H9 (cell line): ENCODE results near the gene ZBTB38. TPM values are rescaled to one million over a fixed set of nuclear protein-coding genes. Genes with fewer than 3 reads are reported as not detected.

Source experiments
- DNase-seq: peaks from one replicate; pipeline ENCODE4 v3.0.0-alpha.2; 2017
- H2AFZ ChIP-seq: one replicate; pipeline ENCODE4 v1.6.1; 2013; ENCODE audit warnings: mild to moderate bottlenecking, low read length, control low read depth, moderate library complexity
- H2AK5ac ChIP-seq: 2 replicates; pipeline ENCODE4 v1.6.1; 2013; ENCODE audit warnings: low read length, control low read depth, mixed read lengths; ENCODE audit not compliant: insufficient read length
- H2BK120ac ChIP-seq: one replicate; pipeline ENCODE4 v1.6.1; 2013; ENCODE audit warnings: low read depth, mild to moderate bottlenecking, low read length, control low read depth, inconsistent platforms; ENCODE audit not compliant: poor library complexity, severe bottlenecking
- H2BK12ac ChIP-seq: 2 replicates; pipeline ENCODE4 v1.6.1; 2013; ENCODE audit warnings: low read length, control low read depth, mixed read lengths, low read depth; ENCODE audit not compliant: insufficient read length
- H2BK15ac ChIP-seq: 2 replicates; pipeline ENCODE4 v1.6.1; 2013; ENCODE audit warnings: low read depth, low read length, control low read depth
- H2BK20ac ChIP-seq: one replicate; pipeline ENCODE4 v1.6.1; 2013; ENCODE audit warnings: low read depth, mild to moderate bottlenecking, low read length, control low read depth, inconsistent platforms; ENCODE audit not compliant: poor library complexity, severe bottlenecking
- H2BK5ac ChIP-seq: 2 replicates; pipeline ENCODE4 v1.6.1; 2013; ENCODE audit warnings: low read length, control low read depth, mixed read lengths; ENCODE audit not compliant: insufficient read length
- H3K14ac ChIP-seq: 2 replicates; pipeline ENCODE4 v1.6.1; 2013; ENCODE audit warnings: low read length, control low read depth; ENCODE audit not compliant: insufficient read depth
- H3K18ac ChIP-seq: 2 replicates; pipeline ENCODE4 v1.6.1; 2013; ENCODE audit warnings: low read depth, mild to moderate bottlenecking, mixed read lengths, low read length, control low read depth; ENCODE audit not compliant: insufficient read length
- H3K23ac ChIP-seq: 2 replicates; pipeline ENCODE4 v1.6.1; 2013; ENCODE audit warnings: low read length, control low read depth, mixed read lengths, low read depth; ENCODE audit not compliant: insufficient read length
- H3K23me2 ChIP-seq: 2 replicates; pipeline ENCODE4 v1.6.1; 2013; ENCODE audit warnings: low read depth, mild to moderate bottlenecking, mixed read lengths, low read length, control low read depth; ENCODE audit not compliant: insufficient read length, poor library complexity, severe bottlenecking
- H3K27ac ChIP-seq: 2 replicates; pipeline ENCODE4 v1.5.1; 2013; ENCODE audit warnings: low read length, control low read depth, mixed read lengths, low read depth; ENCODE audit not compliant: insufficient read length
- H3K27me3 ChIP-seq: 2 replicates; pipeline ENCODE4 v1.6.1; 2013; ENCODE audit warnings: low read length, control low read depth, inconsistent platforms; ENCODE audit not compliant: insufficient read depth
- H3K4ac ChIP-seq: 2 replicates; pipeline ENCODE4 v1.6.1; 2013; ENCODE audit warnings: low read depth, mild to moderate bottlenecking, control low read depth, inconsistent platforms, low read length, moderate library complexity
- H3K4me1 ChIP-seq: 2 replicates; pipeline ENCODE4 v1.6.1; 2013; ENCODE audit warnings: low read length, control low read depth, inconsistent platforms; ENCODE audit not compliant: insufficient read depth
- H3K4me2 ChIP-seq: 2 replicates; pipeline ENCODE4 v1.6.1; 2013; ENCODE audit warnings: low read length, control low read depth, mixed read lengths; ENCODE audit not compliant: insufficient read length, insufficient read depth
- H3K56ac ChIP-seq: 2 replicates; pipeline ENCODE4 v1.6.1; 2013; ENCODE audit warnings: low read depth, mild to moderate bottlenecking, mixed read lengths, low read length, control low read depth; ENCODE audit not compliant: insufficient read length
- H3K79me1 ChIP-seq: 2 replicates; pipeline ENCODE4 v1.6.1; 2013; ENCODE audit warnings: low read depth, mild to moderate bottlenecking, moderate library complexity, low read length, control low read depth, inconsistent platforms; ENCODE audit not compliant: insufficient read depth, poor library complexity, severe bottlenecking
- H3K79me2 ChIP-seq: 2 replicates; pipeline ENCODE4 v1.6.1; 2013; ENCODE audit warnings: low read length, control low read depth, inconsistent platforms; ENCODE audit not compliant: insufficient read depth
- H3K9ac ChIP-seq: 2 replicates; pipeline ENCODE4 v1.6.1; 2013; ENCODE audit warnings: low read length, control low read depth, mixed read lengths; ENCODE audit not compliant: insufficient read length; ENCODE audit errors: extremely low read depth
- H3K9me3 ChIP-seq: one replicate; pipeline ENCODE4 v1.6.1; 2013; ENCODE audit warnings: low read depth, low read length, inconsistent platforms; ENCODE audit not compliant: control insufficient read depth
- H3T11ph ChIP-seq: one replicate; pipeline ENCODE4 v1.6.1; 2013; ENCODE audit warnings: mild to moderate bottlenecking, low read length, control low read depth, inconsistent platforms
- H4K20me1 ChIP-seq: one replicate; pipeline ENCODE4 v1.6.1; 2013; ENCODE audit not compliant: control insufficient read depth, insufficient read length, insufficient read depth
- H4K5ac ChIP-seq: 2 replicates; pipeline ENCODE4 v1.6.1; 2013; ENCODE audit warnings: low read depth, mild to moderate bottlenecking, mixed read lengths, low read length, control low read depth; ENCODE audit not compliant: insufficient read length
- H4K8ac ChIP-seq: replicated peaks from 2 replicates; pipeline ENCODE4 v1.6.1; 2013; ENCODE audit warnings: low read length, control low read depth, mixed read lengths, low read depth; ENCODE audit not compliant: insufficient read length
- H4K91ac ChIP-seq: 2 replicates; pipeline ENCODE4 v1.6.1; 2013; ENCODE audit warnings: low read depth, mild to moderate bottlenecking, moderate library complexity, mixed read lengths, low read length, control low read depth; ENCODE audit not compliant: insufficient read length
- H3K27ac Mint-ChIP-seq, 3 experiments: 2 replicates in 2 of 3; 3 replicates in 1 of 3; pipeline ENCODE4 v1.8.0; 2020 to 2021; ENCODE audit warnings: mixed read lengths in 3 of 3, mild to moderate bottlenecking in 1 of 3, moderate library complexity in 1 of 3
- H3K27me3 Mint-ChIP-seq: 2 replicates; pipeline ENCODE4 v1.8.0; 2021; ENCODE audit warnings: low read depth, mild to moderate bottlenecking, moderate library complexity, mixed read lengths
- H3K36me3 Mint-ChIP-seq, 3 experiments: 2 replicates in 2 of 3; 3 replicates in 1 of 3; pipeline ENCODE4 v1.8.0; 2020 to 2021; ENCODE audit warnings: low read depth in 3 of 3, mixed read lengths in 3 of 3; ENCODE audit not compliant: insufficient read depth in 1 of 3
- H3K4me1 Mint-ChIP-seq, 2 experiments: 2 replicates each; pipeline ENCODE4 v1.8.0; 2020; ENCODE audit warnings: mixed read lengths in 2 of 2
- H3K4me3 Mint-ChIP-seq, 2 experiments: 2 replicates in 1 of 2; 3 replicates in 1 of 2; pipeline ENCODE4 v1.8.0; 2020 to 2021; ENCODE audit warnings: mild to moderate bottlenecking in 2 of 2, mixed read lengths in 2 of 2, moderate library complexity in 1 of 2
- H3K9me3 Mint-ChIP-seq, 2 experiments: 2 replicates in 1 of 2; 3 replicates in 1 of 2; pipeline ENCODE4 v1.8.0; 2020; ENCODE audit warnings: mild to moderate bottlenecking in 2 of 2, mixed read lengths in 2 of 2, moderate library complexity in 1 of 2
- WGBS: extraction: QIAGEN DNeasy Blood & Tissue Kit; methylation state at CpG from one replicate; pipeline ENCODE4 v1.1.7; 2013; ENCODE audit warnings: missing lambda C conversion rate, low lambda C conversion rate, mixed read lengths; ENCODE audit not compliant: insufficient read length; ENCODE audit errors: extremely low coverage; 5-methylcytosine and 5-hydroxymethylcytosine counted together
- total RNA-seq: library from RNA; stranded (reverse); gene quantifications from 2 replicates; pipeline ENCODE4 v1.2.1, GENCODE V29; 2021
- TF ChIP-seq, protein P1 (sequence below): fragments of 200-600 bp; sonication (generic); conservative IDR thresholded peaks from 3 replicates; pipeline ENCODE4 v1.8.0; 2021; ENCODE audit warnings: antibody characterized with exemption, mild to moderate bottlenecking

ZBTB38 gene
- total RNA-seq, 1 experiment from 2014 or later: 14.6 TPM

DNA sequence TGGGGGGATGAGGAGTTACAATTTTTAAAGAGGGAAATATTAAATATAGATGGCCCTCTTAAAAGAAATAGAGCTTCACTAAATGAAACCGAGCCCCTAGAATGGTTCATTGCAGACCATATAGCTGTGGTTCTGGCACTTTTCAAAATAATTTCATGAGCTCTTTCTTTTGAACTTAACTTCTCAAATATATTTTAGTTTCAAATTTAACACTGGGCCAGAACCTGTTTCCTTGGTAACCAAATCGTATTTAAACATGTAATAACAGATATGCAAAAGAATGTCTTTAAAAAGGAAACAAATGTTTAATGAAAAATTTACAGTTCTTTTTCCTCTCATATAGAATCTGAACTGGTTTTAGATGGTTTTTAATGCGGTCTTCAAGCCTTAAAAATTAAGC, 20.1 kb downstream of the ZBTB38 start:
- no peak overlapping the region for H3K14ac ChIP-seq
- H3K79me1 ChIP-seq: no peaks in the 10 kb centered on the region
- Mint-ChIP-seq H3K4me3 (no peak overlapping the region), H3K27me3 (no peaks in the 10 kb centered on the region), H3K9me3 (no peaks in the 10 kb centered on the region; a peak in 1 of 5 replicates), H3K4me1 (peaks cover 40 to 66% of the 10 kb centered on the region in 2 experiments), H3K36me3 (no peaks in the 10 kb centered on the region), H3K27ac (no peak overlapping the region; a peak in 1 of 7 replicates)
- no peaks in the 10 kb centered on the region for H3K23me2 ChIP-seq
- H2BK12ac ChIP-seq: no peak overlapping the region
- no peak overlapping the region for H4K91ac ChIP-seq
- no peaks in the 10 kb centered on the region for H3K9me3 ChIP-seq
- no CpG with 5 or more reads among the region's 3 CpGs for WGBS
- no peak overlapping the region for H3T11ph ChIP-seq
- no peak overlapping the region for H2BK120ac ChIP-seq
- no peak overlapping the region for H2AK5ac ChIP-seq
- no peak overlapping the region for H4K5ac ChIP-seq
- H2BK20ac ChIP-seq: no peak overlapping the region
- DNase-seq: no peak
- H3K56ac ChIP-seq: no peak overlapping the region
- no peaks in the 10 kb centered on the region for H3K79me2 ChIP-seq
- no peak overlapping the region for H3K27ac ChIP-seq
- no peaks in the 10 kb centered on the region for H4K20me1 ChIP-seq
- H3K27me3 ChIP-seq: no peaks in the 10 kb centered on the region; the same call in 1 of the 2 replicates
- H3K18ac ChIP-seq: no peak overlapping the region
- no peak overlapping the region for H3K9ac ChIP-seq
- no peak overlapping the region for H3K4me2 ChIP-seq
- H2AFZ ChIP-seq: no peak overlapping the region
- H3K4ac ChIP-seq: no peak overlapping the region
- no peak overlapping the region for H2BK15ac ChIP-seq
- TF ChIP-seq, protein P1, sequence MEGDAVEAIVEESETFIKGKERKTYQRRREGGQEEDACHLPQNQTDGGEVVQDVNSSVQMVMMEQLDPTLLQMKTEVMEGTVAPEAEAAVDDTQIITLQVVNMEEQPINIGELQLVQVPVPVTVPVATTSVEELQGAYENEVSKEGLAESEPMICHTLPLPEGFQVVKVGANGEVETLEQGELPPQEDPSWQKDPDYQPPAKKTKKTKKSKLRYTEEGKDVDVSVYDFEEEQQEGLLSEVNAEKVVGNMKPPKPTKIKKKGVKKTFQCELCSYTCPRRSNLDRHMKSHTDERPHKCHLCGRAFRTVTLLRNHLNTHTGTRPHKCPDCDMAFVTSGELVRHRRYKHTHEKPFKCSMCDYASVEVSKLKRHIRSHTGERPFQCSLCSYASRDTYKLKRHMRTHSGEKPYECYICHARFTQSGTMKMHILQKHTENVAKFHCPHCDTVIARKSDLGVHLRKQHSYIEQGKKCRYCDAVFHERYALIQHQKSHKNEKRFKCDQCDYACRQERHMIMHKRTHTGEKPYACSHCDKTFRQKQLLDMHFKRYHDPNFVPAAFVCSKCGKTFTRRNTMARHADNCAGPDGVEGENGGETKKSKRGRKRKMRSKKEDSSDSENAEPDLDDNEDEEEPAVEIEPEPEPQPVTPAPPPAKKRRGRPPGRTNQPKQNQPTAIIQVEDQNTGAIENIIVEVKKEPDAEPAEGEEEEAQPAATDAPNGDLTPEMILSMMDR: no peak
- H3K23ac ChIP-seq: no peak overlapping the region
- H4K8ac ChIP-seq: no peak overlapping the region
- peaks cover 12% of the 10 kb centered on the region; the same call in 1 of the 2 replicates for H3K4me1 ChIP-seq
- no peak overlapping the region for H2BK5ac ChIP-seq
